Cardiac fibroblast (primary cell): Measurements from ENCODE around the gene TRIM67.

Experiments
- DNase-seq, 2 donors: peaks; one replicate each; pipeline versions ENCODE4 v3.0.0 to v3.0.0-alpha.2; 2010; ENCODE audit warnings: low read depth in 2 of 2
- H3K4me3 ChIP-seq, 2 donors: replicated peaks in 1 of 2; 1 replicate in 1 of 2; 2 replicates in 1 of 2; pipeline ENCODE4 v1.5.1; 2011; ENCODE audit warnings: low read depth in 2 of 2, low read length in 2 of 2, mild to moderate bottlenecking in 2 of 2, moderate library complexity in 1 of 2
- CTCF ChIP-seq: IDR thresholded peaks from one replicate; pipeline ENCODE4 v1.5.1; 2011; ENCODE audit warnings: low read depth, mild to moderate bottlenecking, low read length, inconsistent platforms

The TRIM67 gene

GRCh38 chr1:231242516-231243198 is 80.8 kb downstream of the TRIM67 start:
- no peak for TF ChIP-seq CTCF
- peak; percentile 34 to 37 for DNase-seq
- H3K4me3 ChIP-seq, result peak overlapping the region in 1 of 2 donors; percentile 90

GRCh38 chr1:231248778-231249177 is 86.9 kb downstream of the TRIM67 start:
- no peak for TF ChIP-seq CTCF
- no peak overlapping the region for H3K4me3 ChIP-seq
- no peak for DNase-seq

- no peak overlapping the region for H3K4me3 ChIP-seq
- no peak for TF ChIP-seq CTCF
- no peak for DNase-seq
Observed at GRCh38 chr1:231252336-231252735, 90.5 kb downstream of the TRIM67 start.

- no peak for DNase-seq
- H3K4me3 ChIP-seq, result no peak overlapping the region
- no peak for TF ChIP-seq CTCF
Observed at GRCh38 chr1:231260351-231260750, 98.5 kb downstream of the TRIM67 start.

GRCh38 chr1:231264642-231265041 is 102.8 kb downstream of the TRIM67 start:
- TF ChIP-seq CTCF, result no peak
- no peak overlapping the region for H3K4me3 ChIP-seq
- DNase-seq, result no peak

- DNase-seq, result no peak
- TF ChIP-seq CTCF, result no peak
- no peak overlapping the region for H3K4me3 ChIP-seq
Observed at GRCh38 chr1:231265379-231265778, 103.5 kb downstream of the TRIM67 start.

GRCh38 chr1:231266811-231267322 is 105.0 kb downstream of the TRIM67 start:
- no peak for TF ChIP-seq CTCF
- no peak overlapping the region for H3K4me3 ChIP-seq
- DNase-seq, result peak; percentile 35 to 51
